Esophagus (tissue), 2 donors: ENCODE measurements around the gene APOL1. TPM values are rescaled to one million over a fixed set of nuclear protein-coding genes. Genes with fewer than 3 reads are reported as not detected.
"Not testable (repeated sequence)": the region's sequence is repeated elsewhere in the genome, so short reads cannot be mapped to it uniquely, and the experiment has no call there.

Experiments used
- H3K27ac ChIP-seq, 2 donors: one replicate each; pipeline ENCODE4 v1.5.1; 2013; ENCODE audit warnings: low read depth in 2 of 2, mild to moderate bottlenecking in 2 of 2, inconsistent platforms in 1 of 2, low read length in 1 of 2, moderate library complexity in 1 of 2
- H3K27me3 ChIP-seq, 2 donors: one replicate each; pipeline ENCODE4 v1.6.1; 2013; ENCODE audit warnings: low read length in 2 of 2, control low read depth in 1 of 2, mild to moderate bottlenecking in 1 of 2; ENCODE audit not compliant: insufficient read depth in 2 of 2, control insufficient read depth in 1 of 2
- H3K36me3 ChIP-seq, 2 donors: one replicate each; pipeline ENCODE4 v1.6.1; 2013; ENCODE audit warnings: low read length in 1 of 2; ENCODE audit not compliant: control insufficient read depth in 2 of 2, insufficient read depth in 2 of 2
- H3K4me1 ChIP-seq, 2 donors: one replicate each; pipeline ENCODE4 v1.6.1; 2013; ENCODE audit warnings: low read length in 1 of 2; ENCODE audit not compliant: control insufficient read depth in 2 of 2, insufficient read depth in 2 of 2
- H3K4me3 ChIP-seq, 2 donors: one replicate each; pipeline ENCODE4 v1.5.1; 2013; ENCODE audit warnings: low read length in 2 of 2, mild to moderate bottlenecking in 2 of 2, low read depth in 1 of 2, moderate library complexity in 1 of 2
- H3K9me3 ChIP-seq, 2 donors: one replicate each; pipeline ENCODE4 v1.6.1; 2013; ENCODE audit warnings: mild to moderate bottlenecking in 2 of 2, low read depth in 1 of 2, low read length in 1 of 2, moderate library complexity in 1 of 2; ENCODE audit not compliant: control insufficient read depth in 2 of 2, insufficient read depth in 1 of 2
- WGBS, 2 donors: extraction: QIAGEN DNeasy Blood & Tissue Kit; methylation state at CpG; one replicate each; pipeline ENCODE4 v1.1.7; 2013; 5-methylcytosine and 5-hydroxymethylcytosine counted together
- polyA plus RNA-seq, 2 donors: library from polyadenylated mRNA; stranded (reverse); fragments of 200-250 nt; gene quantifications; one replicate each; pipeline ENCODE4 v1.2.3, GENCODE V29; 2013
- donor health status: healthy with polysubstance abuse.
- donor health status: Bipolar disorder and iron deficiency.

Gene APOL1, protein sequence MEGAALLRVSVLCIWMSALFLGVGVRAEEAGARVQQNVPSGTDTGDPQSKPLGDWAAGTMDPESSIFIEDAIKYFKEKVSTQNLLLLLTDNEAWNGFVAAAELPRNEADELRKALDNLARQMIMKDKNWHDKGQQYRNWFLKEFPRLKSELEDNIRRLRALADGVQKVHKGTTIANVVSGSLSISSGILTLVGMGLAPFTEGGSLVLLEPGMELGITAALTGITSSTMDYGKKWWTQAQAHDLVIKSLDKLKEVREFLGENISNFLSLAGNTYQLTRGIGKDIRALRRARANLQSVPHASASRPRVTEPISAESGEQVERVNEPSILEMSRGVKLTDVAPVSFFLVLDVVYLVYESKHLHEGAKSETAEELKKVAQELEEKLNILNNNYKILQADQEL
- polyA plus RNA-seq = 10 to 100 TPM in 1 of 2 donors, 1 to 10 TPM in 1; 9.8 to 10.5 TPM

DNA sequence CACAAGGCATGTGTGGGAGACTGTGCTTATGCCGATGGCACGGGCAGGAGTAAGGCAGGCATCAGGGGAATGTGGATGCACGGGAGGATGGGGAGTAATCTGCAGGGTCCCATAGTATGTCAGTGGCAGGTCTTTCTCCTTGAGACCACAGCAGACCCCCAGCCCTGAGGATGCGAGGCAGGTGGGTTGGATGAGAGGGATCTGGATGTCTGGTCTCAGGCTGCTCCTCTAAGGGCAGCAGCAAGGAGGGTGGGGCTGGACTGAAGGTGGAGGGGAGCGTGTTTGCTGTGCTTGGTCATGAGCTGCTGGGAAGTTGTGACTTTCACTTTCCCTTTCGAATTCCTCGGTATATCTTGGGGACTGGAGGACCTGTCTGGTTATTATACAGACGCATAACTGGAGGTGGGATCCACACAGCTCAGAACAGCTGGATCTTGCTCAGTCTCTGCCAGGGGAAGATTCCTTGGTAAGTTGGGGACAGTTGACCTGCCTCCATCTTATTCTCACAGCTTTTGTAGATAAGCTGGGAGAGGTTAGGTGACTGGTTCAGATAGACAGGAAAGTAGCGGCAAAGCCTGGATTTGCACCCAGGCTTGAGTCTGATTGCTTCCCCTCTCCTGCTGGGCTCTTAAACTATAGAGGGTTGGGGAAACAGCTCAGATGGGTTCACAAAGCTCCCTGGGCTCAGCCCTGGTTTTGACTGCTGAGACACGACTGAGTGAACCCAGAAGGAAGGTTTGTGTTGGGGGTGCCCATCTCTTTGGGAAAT is at the start of gene APOL1:
Gene APOL1, plus strand, starts transcription at position 380 of the 769 bp plus-strand sequence. CDS start 1,823 bp downstream, outside the sequence.
- Histone ChIP-seq H3K4me3 (peak within 1 kb of the TSS; percentile 51 to 58), H3K36me3 (peaks cover 0 to 6% of the 10 kb centered on the region in 2 donors), H3K27ac (peak within 1 kb of the TSS; percentile 57 to 65), H3K9me3 (no peaks in the 10 kb centered on the region), H3K27me3 (no peaks in the 10 kb centered on the region), H3K4me1 (peaks cover 5 to 11% of the 10 kb centered on the region in 2 donors)
- 29 to 40% methylated on average over 10 of the region's 10 CpGs for WGBS, 2 donors

GRCh38 chr22:36203441-36203840 is 49.5 kb upstream of the APOL1 start:
- peaks cover 6 to 10% of the 10 kb centered on the region in 2 donors for H3K4me1 ChIP-seq
- H3K4me3 ChIP-seq, H3K27me3 ChIP-seq, H3K9me3 ChIP-seq, H3K36me3 ChIP-seq, H3K27ac ChIP-seq: not testable (repeated sequence)
- 48 to 51% methylated on average over 7 of the region's 7 CpGs for WGBS, 2 donors

DNA sequence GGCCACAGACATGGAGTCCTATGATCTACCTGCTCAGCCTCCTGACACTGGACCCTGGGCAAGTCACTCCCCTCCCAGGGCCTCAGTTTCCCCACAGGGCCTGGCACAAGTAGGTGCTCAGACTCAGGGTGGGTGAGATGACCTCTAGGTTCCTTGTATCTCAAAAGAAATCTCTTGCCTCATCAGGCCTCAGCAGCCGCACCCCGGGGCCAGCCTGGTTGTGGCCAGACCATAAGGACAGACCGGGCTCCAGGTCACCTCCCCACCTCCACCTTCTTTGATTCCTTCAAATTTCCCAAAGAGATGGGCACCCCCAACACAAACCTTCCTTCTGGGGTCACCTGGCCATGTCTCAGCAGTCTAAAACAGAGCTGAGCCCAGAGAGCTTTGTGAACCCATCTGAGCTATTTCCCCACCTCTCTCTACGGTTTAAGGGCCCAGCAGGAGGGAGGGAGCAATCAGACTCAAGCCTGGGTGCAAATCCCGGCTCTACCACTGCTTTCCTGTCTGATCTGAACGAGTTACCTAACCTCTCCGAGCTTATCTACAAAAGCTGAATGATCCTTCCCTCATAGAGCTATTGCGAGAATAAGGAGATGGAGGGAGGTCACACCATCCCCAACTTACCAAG is 48.8 kb upstream of the APOL1 start:
- H3K27ac ChIP-seq = peak overlapping the region in 1 of 2 donors; percentile 40
- whole genome bisulfite sequencing, 2 donors = 68 to 74% methylated on average over 8 of the region's 8 CpGs
- no peaks in the 10 kb centered on the region for H3K27me3 ChIP-seq
- no peak overlapping the region for H3K4me3 ChIP-seq
- H3K9me3 ChIP-seq = no peaks in the 10 kb centered on the region
- no peaks in the 10 kb centered on the region for H3K36me3 ChIP-seq
- H3K4me1 ChIP-seq = peaks cover 6 to 10% of the 10 kb centered on the region in 2 donors

- H3K27me3 ChIP-seq = no peaks in the 10 kb centered on the region
- peak overlapping the region in 1 of 2 donors; percentile 40 for H3K27ac ChIP-seq
- WGBS, 2 donors = 51 to 58% methylated on average over 6 of the region's 6 CpGs
- no peak overlapping the region for H3K4me3 ChIP-seq
- no peaks in the 10 kb centered on the region for H3K36me3 ChIP-seq
- H3K4me1 ChIP-seq = peaks cover 6 to 10% of the 10 kb centered on the region in 2 donors
- H3K9me3 ChIP-seq = no peaks in the 10 kb centered on the region
Measured at GRCh38 chr22:36204632-36205015, 48.3 kb upstream of the APOL1 start.

- 72 to 81% methylated on average over 5 of the region's 5 CpGs for WGBS, 2 donors
- not testable (repeated sequence) for H3K9me3 ChIP-seq, H3K36me3 ChIP-seq, H3K27ac ChIP-seq, H3K27me3 ChIP-seq, H3K4me3 ChIP-seq
- peaks cover 4 to 10% of the 10 kb centered on the region in 2 donors for H3K4me1 ChIP-seq
Measured at GRCh38 chr22:36205573-36205972, 47.4 kb upstream of the APOL1 start.

- Histone ChIP-seq H3K27me3 (no peaks in the 10 kb centered on the region), H3K27ac (no peak overlapping the region), H3K4me1 (peaks cover 3 to 10% of the 10 kb centered on the region in 2 donors), H3K36me3 (no peaks in the 10 kb centered on the region), H3K9me3 (no peaks in the 10 kb centered on the region), H3K4me3 (no peak overlapping the region)
- WGBS, 2 donors = 79 to 98% methylated on average over 1 of the region's 1 CpG
Measured at GRCh38 chr22:36206255-36206654, 46.7 kb upstream of the APOL1 start.

DNA sequence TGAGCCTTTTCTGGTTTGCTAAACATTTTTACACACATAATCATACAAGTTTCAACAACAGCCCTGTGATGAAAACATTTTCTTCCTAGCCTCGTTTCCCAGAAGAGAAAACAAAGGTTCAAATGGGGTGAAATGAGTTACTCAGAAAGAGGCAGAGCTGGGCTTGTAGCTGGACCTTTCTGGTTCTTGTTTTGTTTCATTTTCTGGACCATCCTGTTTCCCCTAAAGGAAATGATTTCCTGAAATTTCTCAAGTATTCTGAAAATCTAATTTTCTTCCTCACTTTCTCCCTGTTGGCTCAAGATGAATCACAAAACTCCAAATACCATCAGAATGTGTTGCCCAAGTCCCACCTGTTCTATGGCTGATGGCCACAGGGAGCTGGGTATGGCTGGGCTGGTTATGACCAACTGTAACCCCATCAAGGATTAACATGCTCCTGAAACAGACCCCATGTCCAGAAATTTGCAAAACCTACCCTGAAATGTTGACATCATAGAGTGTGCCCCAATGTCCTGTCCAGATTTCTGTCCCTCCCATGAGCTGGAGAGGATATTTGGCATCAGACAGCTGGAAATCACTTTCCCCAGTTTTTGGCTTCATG is 44.7 kb upstream of the APOL1 start:
- Histone ChIP-seq H3K4me1 (peaks cover 0 to 5% of the 10 kb centered on the region in 2 donors), H3K9me3 (no peaks in the 10 kb centered on the region), H3K27ac (no peak overlapping the region), H3K4me3 (no peak overlapping the region), H3K27me3 (no peaks in the 10 kb centered on the region), H3K36me3 (no peaks in the 10 kb centered on the region)
- WGBS, 2 donors = 18 to 27% methylated on average over 1 of the region's 1 CpG

DNA sequence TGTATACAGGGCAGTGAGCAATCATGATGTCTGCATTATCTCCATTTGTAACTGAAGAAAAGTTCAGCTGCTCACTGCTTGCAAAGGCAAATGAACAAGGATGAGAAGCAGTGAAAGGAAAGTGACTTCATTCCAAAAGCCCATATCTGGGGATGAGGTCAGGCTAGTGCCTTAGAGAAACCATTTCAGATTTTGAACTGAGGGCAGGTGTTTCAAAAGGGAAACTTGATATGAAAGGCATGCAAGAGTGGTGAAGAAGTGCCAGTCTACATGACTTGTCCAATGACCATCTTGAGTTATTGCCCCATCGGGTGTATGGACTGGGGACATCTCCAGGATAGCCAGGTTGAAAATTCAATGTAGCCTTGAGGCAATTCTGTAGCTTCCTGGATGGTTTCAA is 44.0 kb upstream of the APOL1 start:
- no peaks in the 10 kb centered on the region for H3K27me3 ChIP-seq
- peaks cover 0 to 4% of the 10 kb centered on the region in 2 donors for H3K4me1 ChIP-seq
- no peaks in the 10 kb centered on the region for H3K36me3 ChIP-seq
- WGBS, 2 donors = 90 to 97% methylated on average over 1 of the region's 1 CpG
- no peak overlapping the region for H3K27ac ChIP-seq
- no peak overlapping the region for H3K4me3 ChIP-seq
- no peaks in the 10 kb centered on the region for H3K9me3 ChIP-seq

DNA sequence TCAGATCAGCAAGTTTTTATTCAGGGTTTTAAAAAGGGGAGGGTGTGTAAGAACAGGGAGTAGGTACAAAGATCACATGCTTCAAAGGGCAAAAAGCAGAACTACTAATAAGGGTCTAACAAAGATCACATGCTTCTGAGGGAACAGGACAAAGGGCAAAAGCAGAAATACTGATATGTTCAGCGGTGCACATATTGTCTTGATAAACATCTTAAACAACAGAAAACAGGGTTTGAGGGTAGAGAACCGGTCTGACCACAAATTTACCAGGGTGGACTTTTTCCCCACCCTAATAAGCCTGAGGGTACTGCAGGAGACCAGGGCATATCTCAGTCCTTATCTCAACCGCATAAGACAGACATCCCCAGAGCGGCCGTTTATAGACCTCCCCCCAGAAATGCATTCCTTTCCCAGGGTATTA is 43.4 kb upstream of the APOL1 start:
- not testable (repeated sequence) for H3K36me3 ChIP-seq, H3K4me1 ChIP-seq, H3K27me3 ChIP-seq, H3K9me3 ChIP-seq, H3K4me3 ChIP-seq, H3K27ac ChIP-seq
- 78 to 86% methylated on average over 5 of the region's 5 CpGs for WGBS, 2 donors
